HG03460 (cell line): ENCODE data around the gene OR14K1.
"Not testable (repeated sequence)": the region's sequence is repeated elsewhere in the genome, so short reads cannot be mapped to it uniquely, and the experiment has no call there.

ENCODE experiments used
- ATAC-seq: cut with Tn5 transposase; IDR thresholded peaks from one replicate; pipeline ENCODE4 v1.9.1; 2021; ENCODE audit not compliant: unreplicated experiment

The OR14K1 gene, protein sequence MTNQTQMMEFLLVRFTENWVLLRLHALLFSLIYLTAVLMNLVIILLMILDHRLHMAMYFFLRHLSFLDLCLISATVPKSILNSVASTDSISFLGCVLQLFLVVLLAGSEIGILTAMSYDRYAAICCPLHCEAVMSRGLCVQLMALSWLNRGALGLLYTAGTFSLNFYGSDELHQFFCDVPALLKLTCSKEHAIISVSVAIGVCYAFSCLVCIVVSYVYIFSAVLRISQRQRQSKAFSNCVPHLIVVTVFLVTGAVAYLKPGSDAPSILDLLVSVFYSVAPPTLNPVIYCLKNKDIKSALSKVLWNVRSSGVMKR

DNA sequence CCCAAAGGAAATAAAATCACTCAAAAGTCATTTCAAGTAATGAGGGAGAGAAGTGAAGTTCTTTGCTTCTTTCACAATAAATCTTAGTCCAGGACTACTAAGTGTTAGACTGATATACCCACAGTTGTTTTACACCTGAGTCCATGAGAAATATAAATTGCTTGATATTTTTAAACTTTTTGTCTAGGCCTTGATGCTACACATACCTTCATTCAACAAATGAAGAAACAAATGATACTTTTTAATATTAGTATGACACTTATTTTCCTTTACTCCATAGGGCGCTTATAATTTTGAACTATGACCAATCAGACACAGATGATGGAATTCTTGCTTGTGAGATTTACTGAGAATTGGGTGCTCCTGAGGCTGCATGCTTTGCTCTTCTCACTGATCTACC lies at the start of gene OR14K1:
TSS of gene OR14K1 (plus strand) at position 301 of the 400 bp plus-strand sequence. CDS start at position 301, 0 bp downstream.
- ATAC-seq = no peak

DNA sequence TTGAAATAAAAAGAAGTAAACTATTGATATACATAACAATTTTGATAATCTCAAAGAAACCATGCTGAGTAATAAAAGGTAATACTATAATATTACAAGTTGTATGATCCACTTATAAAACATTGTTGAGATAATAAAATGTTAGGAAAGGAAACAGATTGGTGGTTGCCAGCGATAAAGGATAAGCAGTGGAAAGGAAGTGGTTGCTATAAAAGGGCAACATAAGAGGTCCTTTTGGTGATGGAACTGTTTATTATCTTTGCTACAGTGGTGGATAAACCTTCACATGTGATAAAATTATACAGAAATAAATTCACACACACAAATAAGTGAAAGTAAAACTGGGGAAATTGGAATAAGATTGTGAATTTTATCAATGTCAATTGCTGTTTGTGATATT lies 37.1 kb upstream of the OR14K1 start:
- no peak for ATAC-seq

DNA sequence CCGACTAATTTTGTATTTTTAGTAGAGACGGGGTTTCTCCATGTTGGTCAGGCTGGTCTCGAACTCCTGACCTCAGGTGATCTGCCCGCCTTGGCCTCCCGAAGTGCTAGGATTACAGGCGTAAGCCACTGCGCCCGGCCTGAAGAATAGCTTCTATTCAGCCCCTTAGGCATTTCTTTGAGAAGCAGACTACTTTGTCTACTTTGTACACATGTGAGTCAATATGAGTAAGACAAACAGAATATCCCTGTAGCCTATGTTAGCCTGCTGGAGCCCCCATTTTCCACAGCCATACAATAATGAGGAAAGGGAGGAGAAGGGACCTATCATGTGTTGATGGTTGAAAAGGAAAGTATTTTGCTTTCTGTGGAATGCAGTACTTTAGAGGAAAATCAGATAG lies 27.7 kb upstream of the OR14K1 start:
- ATAC-seq = not testable (repeated sequence)

DNA sequence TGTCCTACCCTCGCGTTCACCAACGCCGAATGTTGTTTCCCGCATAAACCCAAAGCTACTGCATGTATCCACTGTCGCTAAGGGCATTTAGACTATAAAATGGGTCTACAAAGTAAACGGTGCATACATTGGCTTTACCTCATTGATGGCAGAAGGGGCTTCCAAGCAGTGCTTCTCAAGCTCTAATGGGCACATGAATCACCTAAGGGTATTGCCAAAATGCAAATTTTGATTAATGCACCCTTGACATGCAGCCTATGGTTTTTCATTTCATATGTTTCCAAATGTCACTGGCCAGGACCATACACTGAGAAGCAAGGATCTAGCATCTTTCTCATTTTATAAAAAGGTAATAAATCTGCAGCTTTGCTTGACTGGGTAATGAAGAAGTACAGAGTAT lies 24.7 kb upstream of the OR14K1 start:
- no peak for ATAC-seq

DNA sequence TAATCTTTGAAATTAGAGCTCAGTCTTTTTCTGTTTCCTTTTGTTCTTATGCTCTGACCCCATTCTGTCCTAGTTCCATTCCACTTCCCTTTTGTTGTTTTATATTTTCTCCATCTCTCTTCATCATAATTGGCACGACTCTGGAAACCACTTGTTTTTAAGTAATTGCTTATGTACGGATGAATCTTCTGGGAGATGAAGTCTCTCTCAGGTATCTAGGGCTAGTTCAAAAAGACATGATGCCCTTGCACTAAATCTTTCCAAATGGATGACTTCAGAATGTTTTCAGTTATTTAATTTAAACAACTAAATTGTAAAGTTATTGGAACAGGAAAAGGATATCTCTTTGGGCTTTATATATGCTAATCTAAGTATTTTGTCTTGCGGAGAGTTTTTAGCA lies 21.9 kb upstream of the OR14K1 start, which contains the start of gene OR6F1:
TSS of gene OR6F1 (minus strand) at position 101 of the 400 bp plus-strand sequence. CDS start 3,891 bp downstream, outside the sequence.
- ATAC-seq = no peak

DNA sequence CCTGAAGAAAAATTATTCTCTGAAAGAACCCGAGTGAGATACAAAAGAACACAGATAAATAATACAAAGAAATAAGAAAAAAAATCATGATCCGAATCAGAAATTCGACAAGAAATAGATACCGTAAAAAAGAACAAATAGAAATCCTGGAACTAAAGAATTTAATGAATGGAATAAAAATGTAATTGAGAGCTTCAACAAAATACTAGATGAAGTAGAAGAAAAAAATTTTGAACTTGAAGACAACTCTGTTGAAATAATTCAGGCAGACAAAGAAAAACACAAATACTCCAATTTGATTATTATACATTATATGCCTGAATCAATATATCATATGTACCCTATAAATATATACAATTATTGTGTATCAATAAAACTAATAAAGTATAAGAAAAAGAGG lies 17.2 kb upstream of the OR14K1 start:
- ATAC-seq = no peak

DNA sequence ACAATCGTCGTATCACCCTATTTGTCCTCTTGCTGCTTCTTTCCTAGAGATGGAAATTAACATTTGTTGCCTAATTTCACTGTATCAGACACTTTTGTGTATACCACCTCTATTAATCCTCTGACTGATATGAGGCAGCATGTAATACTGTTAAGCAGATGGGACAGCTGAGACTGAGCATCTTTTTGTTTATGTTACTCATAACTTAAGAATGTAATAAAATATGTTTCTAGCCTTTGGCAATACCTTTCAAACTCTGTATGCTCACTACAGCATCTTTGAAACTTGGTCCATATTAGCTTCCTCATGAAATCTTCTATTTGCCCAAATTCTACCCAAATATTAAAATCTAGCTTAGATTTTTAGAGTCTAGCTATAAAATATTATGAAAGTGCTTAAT lies 2.3 kb downstream of the OR14K1 start:
- ATAC-seq = no peak

DNA sequence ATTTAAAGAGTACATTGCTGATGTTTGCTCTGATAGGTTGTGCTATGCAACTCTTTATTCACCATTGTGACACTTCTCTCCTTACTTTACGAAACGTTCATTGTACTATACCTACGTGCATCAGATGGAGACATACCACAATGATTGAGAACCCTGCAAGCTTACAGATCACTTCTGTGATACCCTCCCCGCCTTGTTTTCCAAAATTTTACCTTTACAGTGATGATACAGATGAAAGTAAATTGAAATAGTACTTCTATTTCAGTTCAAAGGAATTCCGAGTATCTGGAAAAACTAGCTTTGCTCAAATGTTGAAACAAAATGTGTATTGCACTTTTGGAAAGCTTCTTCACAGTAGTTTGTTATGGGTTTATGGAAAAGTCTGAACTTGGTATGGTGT lies 3.3 kb downstream of the OR14K1 start:
- no peak for ATAC-seq

DNA sequence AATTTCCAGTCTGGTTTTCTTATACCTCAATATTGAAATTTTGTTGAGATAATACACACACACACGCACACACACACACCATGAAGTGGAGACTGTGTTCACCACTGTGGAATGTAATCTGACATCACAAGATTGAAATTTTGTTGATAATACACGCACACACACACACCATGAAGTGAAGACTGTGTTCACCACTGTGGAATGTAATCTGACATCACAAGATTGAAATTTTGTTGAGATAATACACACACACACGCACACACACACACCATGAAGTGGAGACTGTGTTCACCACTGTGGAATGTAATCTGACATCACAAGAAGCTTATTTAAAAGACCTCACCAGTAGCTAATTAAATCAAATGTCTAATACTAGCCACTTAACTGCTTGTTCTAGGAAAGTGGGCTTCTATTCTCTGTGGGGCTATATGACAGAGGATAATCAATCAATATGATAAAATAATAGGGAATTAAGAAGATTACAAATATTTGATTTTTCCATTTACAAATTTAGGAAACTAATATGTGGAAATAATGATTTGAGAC lies 3.9 kb downstream of the OR14K1 start:
- not testable (repeated sequence) for ATAC-seq

DNA sequence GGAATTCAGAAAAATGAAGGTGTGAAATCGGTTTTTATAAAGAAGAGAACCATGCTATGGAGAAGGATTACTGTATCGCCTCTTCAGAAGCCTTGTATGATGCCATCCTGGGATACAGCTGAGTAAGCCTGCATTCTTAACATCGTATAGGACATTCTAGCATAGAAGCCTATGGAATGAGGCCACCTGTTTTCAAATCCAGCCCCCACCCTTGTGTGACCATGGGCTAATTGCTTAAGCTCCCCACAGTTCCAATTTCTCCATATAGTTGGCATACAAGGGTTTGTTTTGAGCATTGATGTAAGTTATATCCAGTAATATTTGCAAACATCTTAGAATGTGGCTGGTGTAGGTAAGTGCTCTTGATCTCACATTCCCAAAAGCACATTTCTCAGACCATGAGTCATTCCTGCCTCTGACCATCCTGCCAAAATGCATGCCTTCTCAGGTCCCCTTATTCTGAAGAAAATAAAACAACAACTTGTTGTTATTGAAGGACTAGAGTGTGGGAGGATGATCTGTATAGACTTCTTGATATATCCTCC lies 8.0 kb downstream of the OR14K1 start:
- no peak for ATAC-seq

DNA sequence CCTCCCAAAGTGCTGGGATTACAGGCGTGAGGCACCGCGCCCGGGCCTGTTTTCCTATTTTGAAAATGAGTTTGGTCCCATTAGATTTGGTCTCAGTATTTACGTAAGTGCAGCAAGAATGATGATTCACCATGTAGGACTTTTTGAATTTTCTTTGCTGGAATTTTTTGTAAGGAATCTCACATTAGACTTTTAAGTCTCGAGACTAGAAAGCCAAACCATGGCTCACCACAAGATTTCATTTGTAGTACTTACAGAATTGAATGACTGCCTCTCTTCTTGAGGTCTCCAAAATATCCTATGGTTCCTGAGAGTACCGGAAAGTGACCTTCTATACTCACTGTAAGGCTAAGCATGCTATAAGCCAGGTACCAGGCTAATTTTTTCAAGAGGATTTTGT lies 9.2 kb downstream of the OR14K1 start:
- ATAC-seq = no peak

DNA sequence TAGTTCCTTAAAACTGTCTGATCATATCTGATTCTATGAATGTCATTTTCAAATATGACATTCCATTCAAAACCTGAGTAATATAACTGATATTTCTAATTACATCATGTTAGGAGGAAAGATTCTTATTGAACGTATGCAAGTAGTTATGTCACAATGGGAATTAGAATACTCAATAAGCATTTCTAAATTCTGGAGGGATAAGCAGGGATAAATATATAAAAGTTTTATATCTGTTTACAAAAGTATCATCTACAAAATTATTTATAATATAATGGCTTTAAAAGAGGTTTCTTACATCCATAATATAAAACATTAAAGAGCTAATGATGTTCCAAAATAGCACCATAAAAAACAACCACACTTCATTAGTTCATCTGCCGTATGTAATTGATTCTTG lies 9.6 kb downstream of the OR14K1 start, which contains the start of gene OR14A2:
TSS of gene OR14A2 (minus strand) at position 101 of the 400 bp plus-strand sequence.
- no peak for ATAC-seq

DNA sequence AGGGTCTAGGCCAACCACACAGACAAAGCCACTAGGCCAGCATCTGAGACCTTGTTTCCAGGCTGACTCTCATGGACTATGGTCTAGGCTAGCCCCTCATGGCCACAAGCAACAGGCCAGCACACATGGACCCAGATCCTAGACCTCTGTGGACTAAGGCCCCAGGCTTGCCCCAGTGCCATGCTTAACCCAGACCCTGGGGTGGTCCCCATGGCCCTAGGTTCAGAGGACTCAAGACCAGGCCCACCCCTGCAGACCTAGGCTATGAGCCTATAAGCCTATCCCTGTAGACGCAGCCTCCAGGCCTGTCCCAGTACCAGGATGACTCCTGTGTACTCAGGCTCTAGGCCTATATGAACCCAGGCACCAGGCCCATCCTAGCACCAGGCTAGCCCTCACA lies 11.5 kb downstream of the OR14K1 start:
- ATAC-seq = no peak

DNA sequence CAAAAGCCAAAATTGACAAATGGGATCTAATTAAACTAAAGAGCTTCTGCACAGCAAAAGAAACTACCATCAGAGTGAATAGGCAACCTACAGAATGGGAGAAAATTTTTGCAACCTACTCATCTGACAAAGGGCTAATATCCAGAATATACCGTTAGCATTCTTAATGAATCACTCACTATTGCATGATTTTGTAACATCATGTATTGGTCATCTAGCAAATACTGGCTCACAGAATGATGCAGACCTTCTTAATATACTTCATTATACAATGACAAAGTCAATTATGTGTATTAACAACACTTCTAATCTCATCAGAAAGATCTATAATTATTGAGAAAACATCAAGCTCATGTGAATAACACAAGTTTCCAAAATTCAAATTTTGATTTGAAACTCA lies 15.9 kb downstream of the OR14K1 start:
- ATAC-seq = not testable (repeated sequence)

DNA sequence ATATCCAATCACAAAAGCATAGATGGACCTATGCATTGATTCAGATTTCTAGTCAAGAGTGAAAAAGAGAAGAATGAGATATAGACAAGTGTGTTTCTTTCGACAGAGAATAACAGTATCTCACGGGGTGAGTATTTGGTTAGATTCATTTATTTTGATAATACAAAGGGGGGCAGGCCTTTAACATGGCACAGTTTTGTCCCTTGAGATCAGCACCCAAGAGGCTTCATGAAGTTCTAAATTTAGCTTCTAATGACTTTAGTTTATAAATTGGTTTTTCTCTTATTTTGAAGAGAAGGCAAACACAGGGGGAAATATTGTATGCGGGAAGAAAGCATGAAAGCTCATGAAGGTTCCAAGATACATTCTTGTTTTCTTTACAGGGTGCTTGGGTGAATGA lies 22.0 kb downstream of the OR14K1 start, which contains the start of gene OR1C1:
TSS of gene OR1C1 (minus strand) at position 101 of the 400 bp plus-strand sequence. CDS start 2,150 bp downstream, outside the sequence.
- ATAC-seq = no peak

DNA sequence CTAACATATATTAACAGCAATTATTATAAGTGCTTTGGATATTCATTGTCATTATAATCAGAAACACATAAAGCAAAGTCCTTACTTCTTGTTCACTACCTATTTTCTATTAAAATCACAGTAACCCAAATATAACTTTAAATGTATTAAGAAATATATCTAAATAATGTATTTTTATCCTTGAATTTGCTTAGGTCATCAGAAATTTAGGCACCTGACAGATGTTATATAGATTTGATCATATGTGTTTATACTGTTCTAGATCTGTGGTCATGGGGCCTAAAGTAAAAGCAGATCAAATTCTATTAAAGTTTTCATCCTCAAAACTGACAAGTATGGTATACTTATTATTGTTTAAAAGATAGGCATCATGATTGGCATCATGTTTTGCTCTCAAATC lies 31.2 kb downstream of the OR14K1 start:
- ATAC-seq = no peak
